ENCODE measurements around the gene EGFL7.

DNA sequence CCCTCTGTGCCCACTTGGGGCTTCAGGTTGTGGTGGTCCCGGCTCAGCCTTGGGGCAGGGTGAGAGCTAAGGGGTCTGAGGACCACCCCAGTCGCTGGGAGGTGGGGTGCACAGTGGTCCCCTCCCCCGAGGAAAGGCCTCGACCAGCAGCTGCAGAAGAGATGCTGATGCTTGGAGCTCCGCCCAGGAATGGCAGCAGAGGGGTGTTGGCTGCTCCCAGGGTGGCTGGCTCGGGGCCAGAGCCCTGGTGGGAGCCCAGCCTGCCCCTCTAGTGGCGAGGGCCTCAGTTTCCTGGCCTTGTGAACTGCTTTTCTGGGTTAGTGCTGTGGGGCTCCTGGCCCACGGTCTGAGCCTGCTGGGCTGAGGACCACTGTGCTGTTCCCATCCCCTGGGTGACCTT, 50.8 kb downstream of the EGFL7 start:
- TF ChIP-seq, protein P1, sequence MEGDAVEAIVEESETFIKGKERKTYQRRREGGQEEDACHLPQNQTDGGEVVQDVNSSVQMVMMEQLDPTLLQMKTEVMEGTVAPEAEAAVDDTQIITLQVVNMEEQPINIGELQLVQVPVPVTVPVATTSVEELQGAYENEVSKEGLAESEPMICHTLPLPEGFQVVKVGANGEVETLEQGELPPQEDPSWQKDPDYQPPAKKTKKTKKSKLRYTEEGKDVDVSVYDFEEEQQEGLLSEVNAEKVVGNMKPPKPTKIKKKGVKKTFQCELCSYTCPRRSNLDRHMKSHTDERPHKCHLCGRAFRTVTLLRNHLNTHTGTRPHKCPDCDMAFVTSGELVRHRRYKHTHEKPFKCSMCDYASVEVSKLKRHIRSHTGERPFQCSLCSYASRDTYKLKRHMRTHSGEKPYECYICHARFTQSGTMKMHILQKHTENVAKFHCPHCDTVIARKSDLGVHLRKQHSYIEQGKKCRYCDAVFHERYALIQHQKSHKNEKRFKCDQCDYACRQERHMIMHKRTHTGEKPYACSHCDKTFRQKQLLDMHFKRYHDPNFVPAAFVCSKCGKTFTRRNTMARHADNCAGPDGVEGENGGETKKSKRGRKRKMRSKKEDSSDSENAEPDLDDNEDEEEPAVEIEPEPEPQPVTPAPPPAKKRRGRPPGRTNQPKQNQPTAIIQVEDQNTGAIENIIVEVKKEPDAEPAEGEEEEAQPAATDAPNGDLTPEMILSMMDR (IDR thresholded peaks at IDR 0.05), result no peak
- TF ChIP-seq POLR2A (IDR thresholded peaks at IDR 0.05), result no peak

Data from right lobe of liver (tissue), 4 donors.